ENCODE measurements around the gene GFY. TPM values are rescaled to one million over a fixed set of nuclear protein-coding genes. Genes with fewer than 3 reads are reported as not detected.

GFY gene
- total RNA-seq, 1 donor from 2014 or later, result not detected

- no peaks in the 10 kb centered on the region for H3K36me3 ChIP-seq
- no peak overlapping the region for H3K27ac ChIP-seq
- H3K9me3 ChIP-seq, result no peaks in the 10 kb centered on the region
- TF ChIP-seq CTCF (IDR thresholded peaks at IDR 0.05), result no peak
- H3K27me3 ChIP-seq, result peaks cover 31% of the 10 kb centered on the region
- peaks cover 3 to 16% of the 10 kb centered on the region in 2 donors for H3K4me1 ChIP-seq
- H3K4me3 ChIP-seq, result no peak overlapping the region
- no peak for DNase-seq (ENCODE audit: low spot score in 2 of 2)
- intact Hi-C loops (cut with DNase I), result no loop called here
Measured at GRCh38 chr19:49427339-49427738, 2.2 kb downstream of the GFY start.

- Histone ChIP-seq H3K36me3 (no peaks in the 10 kb centered on the region), H3K27me3 (peaks cover 29% of the 10 kb centered on the region), H3K4me3 (no peak overlapping the region), H3K9me3 (no peaks in the 10 kb centered on the region), H3K27ac (no peak overlapping the region), H3K4me1 (peaks cover under 1 to 9% of the 10 kb centered on the region in 2 donors)
- no peak for DNase-seq (ENCODE audit: low spot score in 2 of 2)
- no peak for TF ChIP-seq CTCF (IDR thresholded peaks at IDR 0.05)
- intact Hi-C loops (cut with DNase I), result no loop called here
Measured at GRCh38 chr19:49427855-49428546, 2.8 kb downstream of the GFY start.

- TF ChIP-seq CTCF (IDR thresholded peaks at IDR 0.05), result no peak
- DNase-seq (ENCODE audit: low spot score in 2 of 2), result no peak
- H3K27me3 ChIP-seq, result peaks cover 32% of the 10 kb centered on the region
- H3K4me1 ChIP-seq, result peaks cover 0 to 5% of the 10 kb centered on the region in 2 donors
- intact Hi-C loops (cut with DNase I), result no loop called here
- no peak overlapping the region for H3K27ac ChIP-seq
- no peaks in the 10 kb centered on the region for H3K36me3 ChIP-seq
- H3K9me3 ChIP-seq, result no peaks in the 10 kb centered on the region
- H3K4me3 ChIP-seq, result no peak overlapping the region
Measured at GRCh38 chr19:49428547-49429451, 3.6 kb downstream of the GFY start.

GRCh38 chr19:49430172-49430677, 5.0 kb downstream of the GFY start:
- H3K9me3 ChIP-seq, result no peaks in the 10 kb centered on the region
- H3K27me3 ChIP-seq, result peaks cover 39% of the 10 kb centered on the region
- H3K4me3 ChIP-seq, result no peak overlapping the region
- H3K36me3 ChIP-seq, result no peaks in the 10 kb centered on the region
- H3K27ac ChIP-seq, result no peak overlapping the region
- TF ChIP-seq CTCF (IDR thresholded peaks at IDR 0.05), result no peak
- H3K4me1 ChIP-seq, result peaks cover 0 to 5% of the 10 kb centered on the region in 2 donors
- DNase-seq (ENCODE audit: low spot score in 2 of 2), result no peak
- intact Hi-C loops (cut with DNase I), result no loop called here

- H3K27ac ChIP-seq, result no peak overlapping the region
- H3K27me3 ChIP-seq, result peaks cover 39% of the 10 kb centered on the region
- H3K4me3 ChIP-seq, result no peak overlapping the region
- H3K4me1 ChIP-seq, result peaks cover 0 to 5% of the 10 kb centered on the region in 2 donors
- no peaks in the 10 kb centered on the region for H3K9me3 ChIP-seq
- intact Hi-C loops (cut with DNase I), result no loop called here
- no peak for TF ChIP-seq CTCF (IDR thresholded peaks at IDR 0.05)
- H3K36me3 ChIP-seq, result no peaks in the 10 kb centered on the region
- DNase-seq (ENCODE audit: low spot score in 2 of 2), result no peak
Measured at GRCh38 chr19:49430678-49431329, 5.6 kb downstream of the GFY start.
